Upper lobe of right lung (tissue), 1 donor: ENCODE measurements around the gene HNRNPA2B1. TPM values are rescaled to one million over a fixed set of nuclear protein-coding genes. Genes with fewer than 3 reads are reported as not detected.
"Not testable (repeated sequence)": the region's sequence is repeated elsewhere in the genome, so short reads cannot be mapped to it uniquely, and the experiment has no call there.

Experiments used
- ATAC-seq: fragments of 200-7000 bp; cut with Tn5 transposase; one replicate; pipeline ENCODE4 v1.9.1; 2020; ENCODE audit warnings: mild to moderate bottlenecking, moderate library complexity
- DNase-seq: peaks from one replicate; pipeline ENCODE4 v3.0.0-alpha.2; 2020
- H3K27ac ChIP-seq: fragments of 200-600 bp; one replicate; pipeline ENCODE4 v1.8.0; 2022
- H3K27me3 ChIP-seq: fragments of 200-600 bp; one replicate; pipeline ENCODE4 v1.8.0; 2022; ENCODE audit warnings: mild to moderate bottlenecking
- H3K36me3 ChIP-seq: fragments of 200-600 bp; one replicate; pipeline ENCODE4 v1.8.0; 2022
- H3K4me1 ChIP-seq: fragments of 200-600 bp; one replicate; pipeline ENCODE4 v1.8.0; 2022
- H3K4me3 ChIP-seq: fragments of 200-600 bp; one replicate; pipeline ENCODE4 v1.8.0; 2022; ENCODE audit warnings: mild to moderate bottlenecking
- H3K9me3 ChIP-seq: fragments of 200-600 bp; one replicate; pipeline ENCODE4 v1.8.0; 2022
- intact Hi-C: fragments of 100-400 bp; cut with DNase I; formaldehyde crosslinking; loops from one replicate; pipeline ENCODE4 v1.11.0; 2022
- total RNA-seq: library from RNA; stranded (reverse); fragmentation: NEBNext Ultra II Directional; extraction: Animal tissue kit (Norgen Biotek cat#: 25700); gene quantifications from one replicate; pipeline ENCODE4 v1.2.1, GENCODE V29; 2021
- TF ChIP-seq, protein P1 (sequence below): fragments of 200-600 bp; IDR thresholded peaks from one replicate; pipeline ENCODE4 v1.8.0; 2022; ENCODE audit warnings: antibody characterized with exemption
- donor health status: DM: no; HTN: yes; CAD: no; lungs with severe emphysema.

The HNRNPA2B1 gene
- total RNA-seq, 1 donor from 2014 or later: 343 TPM

DNA sequence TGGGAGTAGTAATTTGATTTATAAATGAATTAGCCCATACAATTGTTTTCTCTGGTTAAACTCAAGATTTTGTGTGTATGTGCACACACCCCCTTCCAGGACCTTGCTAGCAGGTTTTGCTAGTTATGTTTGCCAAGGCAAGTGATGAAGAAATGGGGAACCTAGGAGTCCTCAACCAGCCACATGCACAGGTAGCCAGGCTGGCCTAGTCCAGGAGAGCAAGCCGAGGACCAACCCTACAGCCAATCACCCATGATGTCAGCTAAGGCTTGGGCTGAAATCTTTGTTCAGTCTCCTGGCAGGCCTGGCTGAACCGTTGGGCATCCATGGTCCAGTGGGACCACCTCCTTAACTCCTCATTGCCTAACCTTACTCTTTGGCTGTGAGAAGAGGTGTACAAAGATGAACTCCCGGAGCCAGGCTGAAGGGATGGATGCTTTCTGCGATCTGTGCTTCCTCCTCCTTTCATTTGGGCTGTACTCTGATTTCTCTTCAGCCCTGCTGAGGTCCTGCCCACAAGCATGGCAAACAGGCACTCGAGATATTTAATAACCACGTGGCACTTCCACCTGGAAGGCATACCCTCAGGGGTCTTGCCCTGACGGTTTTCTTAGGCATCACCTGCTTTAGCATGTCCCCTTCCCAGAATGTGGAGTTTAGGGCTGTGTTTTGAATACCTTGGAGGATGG is 22.1 kb downstream of the HNRNPA2B1 start:
- intact Hi-C loops: no loop called here
- Histone ChIP-seq H3K4me3 (no peak overlapping the region), H3K4me1 (peaks cover 11% of the 10 kb centered on the region), H3K36me3 (no peaks in the 10 kb centered on the region), H3K27me3 (no peaks in the 10 kb centered on the region), H3K27ac (no peak overlapping the region), H3K9me3 (no peaks in the 10 kb centered on the region)
- DNase-seq (no peak), ATAC-seq (peak; percentile 51)
- TF ChIP-seq, protein P1, sequence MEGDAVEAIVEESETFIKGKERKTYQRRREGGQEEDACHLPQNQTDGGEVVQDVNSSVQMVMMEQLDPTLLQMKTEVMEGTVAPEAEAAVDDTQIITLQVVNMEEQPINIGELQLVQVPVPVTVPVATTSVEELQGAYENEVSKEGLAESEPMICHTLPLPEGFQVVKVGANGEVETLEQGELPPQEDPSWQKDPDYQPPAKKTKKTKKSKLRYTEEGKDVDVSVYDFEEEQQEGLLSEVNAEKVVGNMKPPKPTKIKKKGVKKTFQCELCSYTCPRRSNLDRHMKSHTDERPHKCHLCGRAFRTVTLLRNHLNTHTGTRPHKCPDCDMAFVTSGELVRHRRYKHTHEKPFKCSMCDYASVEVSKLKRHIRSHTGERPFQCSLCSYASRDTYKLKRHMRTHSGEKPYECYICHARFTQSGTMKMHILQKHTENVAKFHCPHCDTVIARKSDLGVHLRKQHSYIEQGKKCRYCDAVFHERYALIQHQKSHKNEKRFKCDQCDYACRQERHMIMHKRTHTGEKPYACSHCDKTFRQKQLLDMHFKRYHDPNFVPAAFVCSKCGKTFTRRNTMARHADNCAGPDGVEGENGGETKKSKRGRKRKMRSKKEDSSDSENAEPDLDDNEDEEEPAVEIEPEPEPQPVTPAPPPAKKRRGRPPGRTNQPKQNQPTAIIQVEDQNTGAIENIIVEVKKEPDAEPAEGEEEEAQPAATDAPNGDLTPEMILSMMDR: no peak

DNA sequence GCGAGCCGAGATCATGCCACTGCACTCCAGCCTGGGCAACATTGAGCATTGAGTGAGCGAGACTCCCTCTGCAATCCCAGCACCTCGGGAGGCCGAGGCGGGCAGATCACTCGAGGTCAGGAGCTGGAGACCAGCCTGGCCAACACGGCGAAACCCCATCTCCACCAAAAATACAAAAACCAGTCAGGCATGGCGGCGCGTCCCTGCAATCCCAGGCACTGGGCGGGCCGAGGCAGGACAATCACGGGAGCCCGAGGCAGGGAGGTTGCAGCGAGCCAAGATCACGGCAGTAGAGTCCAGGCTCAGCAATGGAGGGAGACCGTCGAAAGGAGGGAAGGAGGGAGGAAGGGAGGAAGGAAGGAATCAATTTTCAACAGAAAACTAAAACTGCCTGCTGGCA is 23.3 kb downstream of the HNRNPA2B1 start:
- intact Hi-C loops, ATAC-seq, H3K36me3 ChIP-seq, H3K9me3 ChIP-seq, H3K27ac ChIP-seq, H3K4me3 ChIP-seq, H3K4me1 ChIP-seq, H3K27me3 ChIP-seq, DNase-seq: not testable (repeated sequence)

DNA sequence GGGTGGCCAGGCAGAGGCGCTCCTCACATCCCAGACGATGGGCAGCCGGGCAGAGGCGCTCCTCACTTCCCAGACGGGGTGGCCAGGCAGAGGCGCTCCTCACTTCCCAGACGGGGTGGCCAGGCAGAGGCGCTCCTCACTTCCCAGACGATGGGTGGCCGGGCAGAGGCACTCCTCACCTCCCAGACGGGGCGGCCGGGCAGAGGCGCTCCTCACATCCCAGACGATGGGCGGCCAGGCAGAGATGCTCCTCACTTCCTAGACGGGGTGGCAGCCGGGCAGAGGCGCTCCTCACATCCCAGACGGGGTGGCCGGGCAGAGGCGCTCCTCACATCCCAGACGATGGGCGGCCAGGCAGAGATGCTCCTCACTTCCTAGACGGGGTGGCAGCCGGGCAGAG is 23.9 kb downstream of the HNRNPA2B1 start:
- H3K4me3 ChIP-seq, H3K4me1 ChIP-seq, ATAC-seq, H3K36me3 ChIP-seq, H3K27ac ChIP-seq, intact Hi-C loops, H3K9me3 ChIP-seq, H3K27me3 ChIP-seq, DNase-seq: not testable (repeated sequence)

DNA sequence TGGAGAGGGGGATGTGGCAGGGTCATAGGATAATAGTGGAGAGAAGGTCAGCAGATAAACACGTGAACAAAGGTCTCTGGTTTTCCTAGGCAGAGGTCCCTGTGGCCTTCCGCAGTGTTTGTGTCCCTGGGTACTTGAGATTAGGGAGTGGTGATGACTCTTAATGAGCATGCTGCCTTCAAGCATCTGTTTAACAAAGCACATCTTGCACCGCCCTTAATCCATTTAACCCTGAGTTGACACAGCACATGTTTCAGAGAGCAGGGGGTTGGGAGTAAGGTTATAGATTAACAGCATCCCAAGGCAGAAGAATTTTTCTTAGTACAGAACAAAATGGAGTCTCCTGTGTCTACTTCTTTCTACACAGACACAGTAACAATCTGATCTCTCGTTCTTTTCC is 24.6 kb downstream of the HNRNPA2B1 start:
- H3K27ac ChIP-seq, H3K9me3 ChIP-seq, ATAC-seq, H3K4me3 ChIP-seq, H3K4me1 ChIP-seq, H3K27me3 ChIP-seq, DNase-seq, H3K36me3 ChIP-seq, intact Hi-C loops: not testable (repeated sequence)

DNA sequence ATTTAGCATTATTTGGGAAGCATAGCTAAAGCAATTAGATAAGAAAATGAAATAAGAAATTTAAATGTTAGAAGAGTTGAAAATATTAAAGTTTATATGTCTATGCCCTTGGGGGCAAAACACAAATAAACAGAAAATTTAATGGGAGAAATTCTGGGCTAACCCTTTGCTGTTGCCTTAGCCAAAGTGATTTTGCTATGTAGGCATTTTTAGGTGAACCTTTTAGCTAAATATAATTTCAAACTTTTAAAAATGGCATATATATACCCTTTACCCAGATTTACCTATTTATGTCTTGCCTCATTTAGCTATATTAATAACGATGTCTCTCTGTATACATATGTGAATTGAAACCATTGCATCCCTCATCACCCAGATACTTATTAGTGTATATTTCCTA is 28.5 kb downstream of the HNRNPA2B1 start:
- TF ChIP-seq, protein P1: no peak
- no peak overlapping the region for H3K27ac ChIP-seq
- H3K4me1 ChIP-seq: no peaks in the 10 kb centered on the region

DNA sequence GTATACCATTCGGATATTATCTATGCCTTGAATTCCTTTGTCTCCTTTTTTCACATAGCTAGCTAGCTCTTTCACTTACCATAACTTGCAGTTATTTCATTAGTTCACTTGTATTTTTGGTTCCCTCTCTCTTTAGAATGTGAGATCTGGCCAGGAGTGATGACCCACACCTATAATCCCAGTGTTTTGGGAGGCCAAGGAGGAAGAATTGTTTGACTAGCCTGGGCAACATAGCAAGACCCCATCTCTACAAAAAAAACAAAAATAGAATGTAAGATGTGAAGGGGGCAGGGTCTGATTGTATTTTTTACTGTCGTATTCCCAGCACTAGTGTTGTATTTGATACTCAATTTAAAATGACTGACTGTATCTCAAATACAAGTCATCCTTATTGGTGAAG is 28.9 kb downstream of the HNRNPA2B1 start:
- Histone ChIP-seq H3K9me3 (no peaks in the 10 kb centered on the region), H3K36me3 (peaks cover 4% of the 10 kb centered on the region), H3K27me3 (no peaks in the 10 kb centered on the region), H3K4me1 (no peaks in the 10 kb centered on the region), H3K4me3 (no peak overlapping the region), H3K27ac (no peak overlapping the region)
- TF ChIP-seq, protein P1: no peak
- DNase-seq (no peak), ATAC-seq (no peak)
- intact Hi-C loops: no loop called here

More for the DNA sequence above, 28.5 kb downstream of the HNRNPA2B1 start:
- Histone ChIP-seq H3K4me3 (no peak overlapping the region), H3K36me3 (peaks cover 4% of the 10 kb centered on the region), H3K27me3 (no peaks in the 10 kb centered on the region), H3K9me3 (no peaks in the 10 kb centered on the region)
- ATAC-seq (no peak), DNase-seq (no peak)
- intact Hi-C loops: no loop called here

DNA sequence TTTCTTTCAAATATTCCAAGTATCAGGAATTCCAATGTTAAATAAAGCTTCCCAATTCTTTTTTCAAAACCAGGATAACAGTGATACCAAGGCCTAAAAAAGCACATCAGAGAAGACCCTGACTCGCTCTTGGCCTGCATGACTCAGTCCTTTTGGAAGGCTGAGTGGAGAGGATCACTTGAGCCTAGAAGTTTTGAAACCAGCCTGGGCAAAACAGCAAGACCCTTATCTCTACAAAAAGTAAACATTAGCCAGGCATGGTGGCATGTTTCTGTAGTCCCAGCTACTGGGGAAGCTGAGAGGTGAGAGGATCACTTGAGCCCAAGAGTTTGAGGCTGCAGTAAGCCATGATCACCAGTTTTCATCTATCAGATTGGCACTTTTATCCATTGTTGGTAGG is 29.9 kb downstream of the HNRNPA2B1 start:
- TF ChIP-seq, protein P1: no peak
- Histone ChIP-seq H3K9me3 (no peaks in the 10 kb centered on the region), H3K27ac (no peak overlapping the region), H3K36me3 (peaks cover 4% of the 10 kb centered on the region), H3K27me3 (no peaks in the 10 kb centered on the region), H3K4me1 (no peaks in the 10 kb centered on the region), H3K4me3 (no peak overlapping the region)
- DNase-seq (no peak), ATAC-seq (peak; percentile 61)
- intact Hi-C loops: no loop called here
